ENCODE data around the gene KRT75. TPM values are rescaled to one million over a fixed set of nuclear protein-coding genes. Genes with fewer than 3 reads are reported as not detected.

KRT75 gene
- total and polyA plus RNA-seq, 2 of the 4 experiments (the other 2 are of a cell fraction): not detected

GRCh38 chr12:52464897-52465296 lies 30.7 kb upstream of the KRT75 start:
- intact Hi-C loops (cut with micrococcal nuclease) (no loop called here), dilution Hi-C loops (cut with HindIII; ENCODE audit: low sequenced_read_pairs, unreplicated experiment) (no loop called here), in situ Hi-C loops (cut with MboI; ENCODE audit: low sequenced_read_pairs) (no loop called here)
- Histone ChIP-seq H2BK120ac (ENCODE audit: low read depth, low read length) (no peak overlapping the region), H3K4me1 (ENCODE audit: control insufficient read depth, insufficient read depth, low read length) (no peaks in the 10 kb centered on the region), H4K20me1 (ENCODE audit: insufficient read depth, low read length) (no peaks in the 10 kb centered on the region), H3K4me2 (ENCODE audit: low read depth, low read length) (no peak overlapping the region), H2AFZ (replicated peaks; ENCODE audit: low read length, poor library complexity) (no peak overlapping the region), H3K23ac (ENCODE audit: low read depth, low read length) (no peak overlapping the region), H2BK5ac (ENCODE audit: low read depth, low read length, poor library complexity, severe bottlenecking) (no peak overlapping the region), H2BK15ac (ENCODE audit: low read depth, low read length) (no peak overlapping the region), H2AK5ac (ENCODE audit: low read depth, low read length) (no peak overlapping the region), H4K8ac (ENCODE audit: low read depth in 2 of 2, low read length in 2 of 2) (no peak overlapping the region), H3K14ac (replicated peaks; ENCODE audit: low read depth, low read length) (no peak overlapping the region), H3K79me1 (ENCODE audit: low read depth in 1 of 2, low read length in 2 of 2) (no peaks in the 10 kb centered on the region), H2AK9ac (replicated peaks; ENCODE audit: low read depth, low read length, poor library complexity) (no peak overlapping the region), H3K36me3 (ENCODE audit: control insufficient read depth, insufficient read depth, low read length) (no peaks in the 10 kb centered on the region), H3K9me1 (ENCODE audit: insufficient read depth, low read length) (no peaks in the 10 kb centered on the region), H3K9ac (ENCODE audit: low read depth, low read length) (no peak overlapping the region), H4K91ac (ENCODE audit: insufficient read depth, low read depth, low read length) (no peak overlapping the region), H3K27me3 (ENCODE audit: control insufficient read depth, insufficient read depth, low read length) (peaks cover 7% of the 10 kb centered on the region; the same call in 1 of the 2 replicates), H3K27ac (ENCODE audit: insufficient read depth, low read length) (no peak overlapping the region), H4K5ac (ENCODE audit: low read depth, low read length) (no peak overlapping the region), H3K18ac (ENCODE audit: low read depth, low read length) (no peak overlapping the region), H3K4me3 (ENCODE audit: insufficient read depth, low read depth, low read length) (no peak overlapping the region), H3K56ac (ENCODE audit: extremely low read depth, insufficient read depth, low read length) (no peak overlapping the region), H3K4ac (ENCODE audit: low read depth, low read length) (no peak overlapping the region), H3K9me3 (ENCODE audit: control insufficient read depth, insufficient read depth, low read length) (no peaks in the 10 kb centered on the region), H2BK20ac (ENCODE audit: low read depth, low read length) (no peak overlapping the region)
- no TSS peak for BruUV-seq (replicated peaks)
- POLR2A ChIA-PET (ENCODE audit: unreplicated experiment): no interaction called here
- ATAC-seq (ENCODE audit: low read depth): no peak
- no peak for DNase-seq
- CTCF ChIA-PET: no interaction called here
- WGBS, 2 experiments (ENCODE audit: extremely low coverage in 2 of 2, insufficient read length in 1 of 2): no CpG with 5 or more reads among the region's 2 CpGs
- TF ChIP-seq USF2 (IDR thresholded peaks at IDR 0.05; ENCODE audit: low read depth, low read length) (no peak), MXI1 (IDR thresholded peaks at IDR 0.05; ENCODE audit: borderline replicate concordance, low read depth, low read length) (no peak), MAFK (IDR thresholded peaks at IDR 0.05; ENCODE audit: low read depth, low read length) (no peak), RAD21 (IDR thresholded peaks at IDR 0.05; ENCODE audit: low read length) (no peak), ELK1 (IDR thresholded peaks at IDR 0.05; ENCODE audit: borderline replicate concordance, low read depth, low read length) (no peak), NFE2L2 (IDR thresholded peaks at IDR 0.05; ENCODE audit: low read depth, low read length) (no peak), CEBPB (IDR thresholded peaks at IDR 0.05; ENCODE audit: low read depth, low read length) (no peak), RFX5 (IDR thresholded peaks at IDR 0.05; ENCODE audit: low read depth, low read length) (no peak), POLR2A (IDR thresholded peaks at IDR 0.05; ENCODE audit: low read depth, low read length) (no peak), FOS (IDR thresholded peaks at IDR 0.05; ENCODE audit: low read depth, low read length) (no peak)

All from IMR-90 (cell line).